HG02973 (cell line): ENCODE results near the gene FRRS1L.

Source experiments
- ATAC-seq: cut with Tn5 transposase; IDR thresholded peaks from one replicate; pipeline ENCODE4 v1.9.1; 2021; ENCODE audit warnings: moderate library complexity; ENCODE audit not compliant: unreplicated experiment

FRRS1L gene

GRCh38 chr9:109176963-109177362, 9.9 kb upstream of the FRRS1L start:
- no peak for ATAC-seq

- no peak for ATAC-seq
Observed at GRCh38 chr9:109176386-109176785, 9.3 kb upstream of the FRRS1L start.

GRCh38 chr9:109172935-109173334, 5.9 kb upstream of the FRRS1L start:
- ATAC-seq, result no peak

- no peak for ATAC-seq
Observed at GRCh38 chr9:109171926-109172325, 4.9 kb upstream of the FRRS1L start.

GRCh38 chr9:109168170-109168569, 1.1 kb upstream of the FRRS1L start:
- no peak for ATAC-seq

- ATAC-seq, result no peak
Observed at GRCh38 chr9:109167716-109168115, 667 bp upstream of the FRRS1L start.

- ATAC-seq, result no peak
Observed at GRCh38 chr9:109166171-109166770, 778 bp downstream of the FRRS1L start.

GRCh38 chr9:109164042-109164441, 3.0 kb downstream of the FRRS1L start:
- no peak for ATAC-seq

GRCh38 chr9:109163194-109163593, 3.9 kb downstream of the FRRS1L start:
- no peak for ATAC-seq

- ATAC-seq, result no peak
Observed at GRCh38 chr9:109162677-109163076, 4.4 kb downstream of the FRRS1L start.

- ATAC-seq, result no peak
Observed at GRCh38 chr9:109161471-109161870, 5.6 kb downstream of the FRRS1L start.

- no peak for ATAC-seq
Observed at GRCh38 chr9:109159583-109159982, 7.5 kb downstream of the FRRS1L start.

GRCh38 chr9:109158651-109159050, 8.4 kb downstream of the FRRS1L start:
- ATAC-seq, result no peak

GRCh38 chr9:109156708-109157107, 10.3 kb downstream of the FRRS1L start:
- no peak for ATAC-seq

- ATAC-seq, result no peak
Observed at GRCh38 chr9:109150925-109151545, 16.0 kb downstream of the FRRS1L start.

- ATAC-seq, result no peak
Observed at GRCh38 chr9:109149722-109150121, 17.3 kb downstream of the FRRS1L start.

- ATAC-seq, result no peak
Observed at GRCh38 chr9:109149089-109149488, 18.0 kb downstream of the FRRS1L start.

GRCh38 chr9:109145051-109145450, 22.0 kb downstream of the FRRS1L start:
- no peak for ATAC-seq

GRCh38 chr9:109143881-109144562, 23.0 kb downstream of the FRRS1L start:
- ATAC-seq, result peak; percentile 100

- ATAC-seq, result no peak
Observed at GRCh38 chr9:109141375-109141774, 25.7 kb downstream of the FRRS1L start.

GRCh38 chr9:109139851-109140250, 27.2 kb downstream of the FRRS1L start:
- no peak for ATAC-seq

- ATAC-seq, result no peak
Observed at GRCh38 chr9:109138421-109138820, 28.6 kb downstream of the FRRS1L start.
